MCF 10A (cell line): ENCODE results near the gene SH3BP4. TPM values are rescaled to one million over a fixed set of nuclear protein-coding genes. Genes with fewer than 3 reads are reported as not detected.

Experiments used
- BruUV-seq: library from RNA; stranded (reverse); fragments of 400-500 nt; replicated peaks from 2 replicates; lab custom pipeline; 2021; lab: Mats Ljungman, UMichigan
- CTCF ChIA-PET: fragments of 300-600 bp; sonication (Branson Sonifier 250); formaldehyde crosslinking; extraction: SDS; loops from one replicate; lab custom pipeline; 2021; ENCODE audit warnings: antibody characterized with exemption, inconsistent platforms; lab: Yijun Ruan, JAX
- POLR2A ChIA-PET: fragments of 300-600, 350-650 bp; sonication (Branson Sonifier 250); formaldehyde crosslinking; extraction: SDS; loops from one replicate; lab custom pipeline; 2020; ENCODE audit warnings: antibody characterized with exemption, inconsistent platforms; lab: Yijun Ruan, JAX
- DNase-seq: peaks from one replicate; pipeline ENCODE4 v3.0.0-alpha.2; 2018; ENCODE audit not compliant: unreplicated experiment
- H3K27ac Mint-ChIP-seq: one replicate; pipeline ENCODE4 v1.8.0; 2022; ENCODE audit warnings: mild to moderate bottlenecking, low read depth, mixed read lengths; ENCODE audit not compliant: unreplicated experiment
- H3K27me3 Mint-ChIP-seq: one replicate; pipeline ENCODE4 v1.8.0; 2022; ENCODE audit warnings: mixed read lengths; ENCODE audit not compliant: insufficient read depth, unreplicated experiment
- H3K36me3 Mint-ChIP-seq: one replicate; pipeline ENCODE4 v1.8.0; 2022; ENCODE audit warnings: mild to moderate bottlenecking, moderate library complexity, mixed read lengths; ENCODE audit not compliant: insufficient read depth, unreplicated experiment
- H3K4me1 Mint-ChIP-seq: one replicate; pipeline ENCODE4 v1.8.0; 2022; ENCODE audit warnings: mixed read lengths; ENCODE audit not compliant: insufficient read depth, unreplicated experiment
- H3K4me3 Mint-ChIP-seq: one replicate; pipeline ENCODE4 v1.8.0; 2022; ENCODE audit warnings: mild to moderate bottlenecking, moderate library complexity, mixed read lengths; ENCODE audit not compliant: unreplicated experiment
- H3K9me3 Mint-ChIP-seq: one replicate; pipeline ENCODE4 v1.8.0; 2022; ENCODE audit warnings: mixed read lengths; ENCODE audit not compliant: unreplicated experiment
- CTCF ChIP-seq: fragments of 200-600 bp; IDR thresholded peaks from one replicate; pipeline ENCODE4 v1.8.0; 2022; ENCODE audit warnings: antibody characterized with exemption, mild to moderate bottlenecking; ENCODE audit not compliant: unreplicated experiment
- intact Hi-C: fragments of 100-400 bp; cut with micrococcal nuclease; formaldehyde crosslinking; loops from 2 replicates; pipeline ENCODE4 v1.14.1; 2022
- total RNA-seq: library from RNA; stranded (reverse); gene quantifications from 2 replicates; pipeline ENCODE4 v1.2.3, GENCODE V29; 2022

The SH3BP4 gene
- total RNA-seq, 1 experiment from 2014 or later: 59.7 TPM

GRCh38 chr2:234910186-234910679 is 41.6 kb upstream of the SH3BP4 start:
- H3K27ac Mint-ChIP-seq: no peak overlapping the region
- no peak for TF ChIP-seq CTCF
- ChIA-PET CTCF (interaction anchor here (0.8 kb wide), 1 partner anchor 17 kb away, joined by 3 read pairs; no protein-coding TSS in a partner anchor), POLR2A (interaction anchor here (0.7 kb wide), 1 partner anchor 35 kb away, joined by 3 read pairs; no protein-coding TSS in a partner anchor)
- no peak overlapping the region for H3K4me3 Mint-ChIP-seq
- DNase-seq: no peak
- intact Hi-C loops: no loop called here
- H3K9me3 Mint-ChIP-seq: no peaks in the 10 kb centered on the region
- peaks cover 5% of the 10 kb centered on the region for H3K4me1 Mint-ChIP-seq
- H3K27me3 Mint-ChIP-seq: no peaks in the 10 kb centered on the region
- no peaks in the 10 kb centered on the region for H3K36me3 Mint-ChIP-seq
- no TSS peak for BruUV-seq

- peak; percentile 71 for DNase-seq
- no peak for TF ChIP-seq CTCF
- H3K27me3 Mint-ChIP-seq: no peaks in the 10 kb centered on the region
- H3K36me3 Mint-ChIP-seq: no peaks in the 10 kb centered on the region
- H3K4me3 Mint-ChIP-seq: no peak overlapping the region
- no peaks in the 10 kb centered on the region for H3K9me3 Mint-ChIP-seq
- no peak overlapping the region for H3K27ac Mint-ChIP-seq
- H3K4me1 Mint-ChIP-seq: peaks cover 5% of the 10 kb centered on the region
- ChIA-PET CTCF (no interaction called here), POLR2A (no interaction called here)
- no TSS peak for BruUV-seq
- intact Hi-C loops: no loop called here
Measured at GRCh38 chr2:234911271-234911670, 40.5 kb upstream of the SH3BP4 start.

- CTCF ChIA-PET: no interaction called here
Measured at GRCh38 chr2:234912437-234912836, 39.4 kb upstream of the SH3BP4 start.

GRCh38 chr2:234913208-234913626 is 38.6 kb upstream of the SH3BP4 start:
- H3K4me3 Mint-ChIP-seq: no peak overlapping the region
- intact Hi-C loops: no loop called here
- ChIA-PET POLR2A (interaction anchor here (1.1 kb wide), 1 partner anchor 32 kb away, joined by 3 read pairs; no protein-coding TSS in a partner anchor), CTCF (no interaction called here)
- BruUV-seq: no TSS peak
- H3K4me1 Mint-ChIP-seq: peaks cover 5% of the 10 kb centered on the region
- no peak for DNase-seq
- no peaks in the 10 kb centered on the region for H3K36me3 Mint-ChIP-seq
- H3K9me3 Mint-ChIP-seq: no peaks in the 10 kb centered on the region
- H3K27ac Mint-ChIP-seq: no peak overlapping the region
- TF ChIP-seq CTCF: no peak
- H3K27me3 Mint-ChIP-seq: no peaks in the 10 kb centered on the region

More at GRCh38 chr2:234912437-234912836, 39.4 kb upstream of the SH3BP4 start:
- Mint-ChIP-seq H3K9me3 (no peaks in the 10 kb centered on the region), H3K4me1 (peaks cover 5% of the 10 kb centered on the region), H3K27me3 (no peaks in the 10 kb centered on the region), H3K4me3 (no peak overlapping the region), H3K27ac (no peak overlapping the region), H3K36me3 (no peaks in the 10 kb centered on the region)
- BruUV-seq: no TSS peak
- intact Hi-C loops: no loop called here
- POLR2A ChIA-PET: interaction anchor here (1.1 kb wide), 1 partner anchor 31 kb away, joined by 3 read pairs; no protein-coding TSS in a partner anchor
- no peak for TF ChIP-seq CTCF
- DNase-seq: no peak
